GM18520 (cell line): Measurements from ENCODE around the gene KLK8.

Experiments used
- ATAC-seq: cut with Tn5 transposase; IDR thresholded peaks from one replicate; pipeline ENCODE4 v1.9.1; 2021; ENCODE audit not compliant: unreplicated experiment

Gene KLK8

DNA sequence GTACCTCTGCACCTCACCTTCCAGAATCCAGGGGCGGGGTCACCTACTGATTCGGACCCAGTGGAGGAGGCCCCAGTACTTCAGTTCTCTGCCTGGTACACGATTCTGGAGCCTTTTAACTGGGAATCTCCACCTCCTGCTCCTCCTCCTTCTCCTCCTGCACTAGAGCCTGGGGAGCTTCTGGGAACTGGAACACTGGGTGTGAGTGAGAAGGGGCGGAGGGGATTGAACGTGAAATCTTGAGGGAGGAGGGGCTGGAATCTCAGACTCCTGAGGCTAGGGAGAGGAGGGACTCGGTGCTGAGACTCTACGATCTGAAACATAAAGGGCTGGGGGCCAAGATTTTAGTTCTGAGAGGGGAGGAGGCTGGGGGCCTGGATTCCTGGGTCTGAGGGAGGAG lies at the start of gene KLK8:
KLK8 (minus strand) TSS at position 90 of the 400 bp plus-strand sequence. CDS start 437 bp downstream, outside the sequence.
- no peak for ATAC-seq

- no peak for ATAC-seq
These were observed 45.6 kb upstream of the KLK8 start for GRCh38 chr19:51047031-51047335.

GRCh38 chr19:51044327-51044726 lies 42.9 kb upstream of the KLK8 start:
- ATAC-seq = no peak

- ATAC-seq = no peak
These were observed 42.1 kb upstream of the KLK8 start for GRCh38 chr19:51043497-51043896.

DNA sequence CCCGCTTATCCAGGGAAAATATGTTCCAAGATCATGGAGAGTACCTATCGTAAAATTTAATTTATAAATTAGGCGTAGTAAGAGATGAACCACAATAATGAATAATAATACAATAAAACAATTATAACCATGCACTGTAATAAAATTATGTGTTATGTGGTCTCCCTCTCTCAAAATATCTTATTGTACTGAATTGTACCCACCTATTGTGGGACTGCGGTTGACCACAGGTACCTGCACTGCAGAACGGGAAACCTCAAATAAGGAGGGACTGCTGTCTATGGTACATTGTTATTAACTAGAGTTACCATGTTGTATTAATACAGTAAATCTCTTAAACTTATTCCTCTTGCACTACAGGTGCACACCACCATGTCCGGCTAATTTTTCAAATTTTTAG lies 38.7 kb upstream of the KLK8 start:
- ATAC-seq = no peak

DNA sequence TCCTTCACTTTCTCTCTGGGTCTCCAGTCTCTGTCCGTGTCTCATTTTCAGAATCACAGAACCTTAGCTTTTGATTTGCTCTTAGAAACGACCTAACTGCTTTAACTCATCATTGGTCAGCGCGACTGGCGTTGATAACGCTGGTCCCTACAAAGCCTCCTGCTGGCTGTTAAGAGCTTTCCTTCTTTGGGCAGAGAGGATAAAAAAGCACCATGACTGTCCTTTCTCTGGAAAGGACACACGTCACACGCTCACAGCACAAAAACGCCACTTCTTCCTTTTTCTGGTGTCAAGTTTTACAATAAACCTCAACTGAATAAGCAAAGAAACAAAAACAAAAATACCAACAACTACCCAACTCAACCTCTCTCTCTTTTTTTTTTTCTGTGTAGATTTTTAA lies 35.1 kb upstream of the KLK8 start:
- ATAC-seq = no peak

GRCh38 chr19:51034704-51035103 lies 33.3 kb upstream of the KLK8 start, which contains the start of gene KLK12:
Gene KLK12 (minus strand): TSS chr19:51035002. CDS start chr19:51034621, 381 bp downstream.
- ATAC-seq = no peak

- ATAC-seq = no peak
These were observed 30.4 kb upstream of the KLK8 start for GRCh38 chr19:51031880-51032225.

- no peak for ATAC-seq
These were observed 29.9 kb upstream of the KLK8 start for GRCh38 chr19:51031220-51031879.

DNA sequence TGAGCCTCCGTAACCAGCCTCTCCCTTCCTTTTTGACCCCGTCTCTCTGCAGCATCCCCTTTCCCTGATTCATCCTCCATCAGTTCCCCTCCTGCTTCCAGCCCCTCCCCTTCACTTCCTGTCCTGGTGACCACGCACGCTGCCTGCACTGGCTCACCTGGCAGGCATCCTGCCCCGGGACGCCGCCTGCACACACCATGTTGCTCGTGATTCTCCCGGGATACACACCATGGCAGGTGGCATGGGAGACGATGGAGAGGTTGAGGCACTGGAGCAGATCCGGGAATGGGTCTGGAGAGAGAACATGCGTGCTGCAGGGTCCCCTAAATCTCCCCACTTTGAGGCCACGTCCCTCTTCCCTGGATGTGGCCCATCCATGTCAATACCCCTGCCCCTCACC lies 29.2 kb upstream of the KLK8 start:
- ATAC-seq = no peak

- ATAC-seq = no peak
These were observed 28.3 kb upstream of the KLK8 start for GRCh38 chr19:51029718-51030117.

GRCh38 chr19:51027873-51028272 lies 26.5 kb upstream of the KLK8 start:
- ATAC-seq = no peak

- ATAC-seq = no peak
These were observed 25.9 kb upstream of the KLK8 start for GRCh38 chr19:51027126-51027806.

GRCh38 chr19:51026554-51026831 lies 25.1 kb upstream of the KLK8 start, which contains the start of gene KLK11:
Gene KLK11 (minus strand): TSS chr19:51026616. CDS start chr19:51025631, 985 bp downstream.
- ATAC-seq = no peak

DNA sequence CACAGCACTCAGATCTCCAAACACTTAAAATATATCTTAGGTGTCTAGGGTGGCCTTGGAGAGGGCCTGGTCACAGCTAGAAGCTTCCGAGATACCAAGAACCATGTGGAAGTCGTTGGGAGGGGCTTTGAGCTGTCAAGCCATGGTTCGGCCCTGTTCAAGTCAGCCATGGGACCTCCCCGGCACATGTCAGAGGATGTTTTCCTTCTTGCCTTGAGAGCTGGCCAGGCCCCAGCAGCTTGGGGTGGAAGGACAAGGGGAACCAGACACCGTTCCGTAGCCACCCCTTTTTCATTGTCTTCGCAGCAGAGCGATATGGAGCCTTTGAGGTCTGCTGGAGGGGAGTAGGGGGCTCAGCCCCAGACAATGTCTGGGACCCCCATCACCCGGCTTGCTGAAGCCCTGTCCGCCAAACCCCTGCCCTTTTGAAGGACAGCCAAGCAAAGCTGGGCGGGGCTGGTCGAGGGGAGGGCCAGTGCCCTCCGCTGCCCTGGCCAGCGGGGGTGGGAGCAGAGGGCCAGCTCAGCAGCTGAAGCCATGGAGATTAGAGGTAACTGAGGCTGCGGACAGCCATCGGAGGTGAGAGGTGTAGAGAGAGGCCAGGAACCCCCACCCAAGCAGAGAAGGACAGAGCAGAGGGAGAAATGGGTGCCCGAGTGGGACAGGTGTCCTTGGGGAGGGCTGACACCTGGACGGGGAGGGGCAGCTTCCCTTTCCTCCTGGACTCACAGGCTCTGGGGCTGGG lies 24.6 kb upstream of the KLK8 start:
- no peak for ATAC-seq

- no peak for ATAC-seq
These were observed 24.0 kb upstream of the KLK8 start for GRCh38 chr19:51025401-51025800.

DNA sequence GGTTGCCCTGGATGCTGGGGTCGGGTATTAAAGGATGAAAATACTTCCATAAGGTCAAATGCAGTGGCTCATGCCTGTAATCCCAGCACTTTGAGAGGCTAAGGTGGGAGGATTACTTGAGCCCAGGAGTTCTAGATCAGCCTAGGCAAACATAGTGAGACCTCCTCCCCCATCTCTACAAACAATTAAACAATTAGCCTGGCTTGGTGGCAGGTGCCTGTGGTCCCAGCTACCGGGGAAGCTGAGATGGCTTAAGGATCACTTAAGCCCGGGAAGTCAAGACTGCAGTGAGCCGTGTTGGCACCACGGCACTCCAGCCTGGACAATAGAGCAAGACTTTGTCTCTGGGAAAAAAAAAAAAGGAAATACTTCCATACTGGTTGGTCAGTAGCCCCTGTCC lies 23.5 kb upstream of the KLK8 start:
- no peak for ATAC-seq

DNA sequence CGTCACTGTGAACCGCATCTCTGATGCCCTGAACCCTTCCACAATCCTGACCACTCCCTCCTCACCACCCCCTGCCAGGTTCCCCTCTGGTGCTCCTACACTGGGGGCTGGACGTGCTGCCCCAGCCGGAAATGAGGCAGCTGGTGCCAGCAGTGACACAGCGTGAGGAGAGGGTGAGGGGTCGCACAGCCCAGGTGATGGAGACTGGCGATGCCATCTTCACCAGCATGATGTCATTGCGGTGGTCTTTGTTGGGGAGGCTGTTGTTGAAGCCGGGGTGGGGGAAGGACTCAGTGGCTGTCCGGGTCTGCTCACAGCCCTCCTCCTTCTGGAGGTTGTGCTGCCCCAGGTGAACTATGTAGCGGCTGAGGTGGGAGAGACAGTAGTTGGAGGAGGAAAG lies 22.5 kb upstream of the KLK8 start:
- no peak for ATAC-seq

DNA sequence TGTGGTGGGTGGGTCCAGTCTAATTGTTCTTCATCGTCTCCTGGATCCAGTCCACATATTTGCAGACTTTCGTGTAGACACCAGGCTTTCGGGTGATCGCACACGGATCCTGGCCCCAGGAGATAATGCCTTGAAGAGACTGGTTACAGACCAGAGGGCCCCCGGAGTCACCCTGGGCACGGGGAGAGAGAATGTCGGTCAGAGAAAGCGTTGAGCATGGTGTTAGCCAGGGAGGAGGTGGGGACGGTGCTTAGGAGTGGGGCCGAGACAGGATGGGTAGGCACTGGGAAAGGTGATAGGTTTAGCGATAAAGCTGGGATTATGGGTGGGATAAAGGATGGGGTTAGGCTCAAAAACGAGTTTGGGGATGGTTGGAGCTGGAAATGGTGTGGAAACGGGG lies 21.1 kb upstream of the KLK8 start:
- ATAC-seq = no peak

GRCh38 chr19:51020988-51021651 lies 19.7 kb upstream of the KLK8 start:
- no peak for ATAC-seq

DNA sequence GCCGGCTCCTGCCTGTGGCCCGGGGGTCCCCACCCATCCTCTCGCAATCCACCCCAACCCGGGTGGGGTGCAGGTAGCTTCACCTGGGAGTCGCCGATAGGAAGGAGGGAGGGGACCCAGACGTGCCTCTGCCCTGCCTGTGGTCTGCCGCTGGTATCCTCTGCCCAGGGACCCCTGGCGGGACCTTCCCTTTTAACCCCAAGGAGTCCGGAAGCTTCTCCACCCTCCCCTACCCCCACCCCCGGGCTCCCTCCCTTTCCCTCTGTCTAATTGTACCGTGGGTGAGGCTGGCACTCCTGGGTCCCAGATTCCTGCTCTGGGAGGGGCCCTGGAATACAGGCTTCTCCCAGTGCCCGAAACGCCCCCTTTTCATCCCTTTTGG lies 18.1 kb upstream of the KLK8 start, which contains the start of gene KLK10:
KLK10 (minus strand) TSS at position 166 of the 382 bp plus-strand sequence. CDS start 579 bp downstream, outside the sequence.
- ATAC-seq = no peak
